BLaER1 (cell line): ENCODE results near the gene AKAP10.

Experiments
- H3K27ac ChIP-seq: shearing (Covaris generic); formaldehyde crosslinking; 2 replicates; pipeline ENCODE4 v1.8.1; 2022
- H3K27me3 ChIP-seq: shearing (Covaris generic); formaldehyde crosslinking; 2 replicates; pipeline ENCODE4 v1.8.1; 2022
- H3K36me3 ChIP-seq: shearing (Covaris generic); formaldehyde crosslinking; 2 replicates; pipeline ENCODE4 v1.8.1; 2022
- H3K4me1 ChIP-seq: shearing (Covaris generic); formaldehyde crosslinking; 2 replicates; pipeline ENCODE4 v1.8.1; 2022
- H3K4me2 ChIP-seq: shearing (Covaris generic); formaldehyde crosslinking; 2 replicates; pipeline ENCODE4 v1.8.1; 2022
- H3K4me3 ChIP-seq: shearing (Covaris generic); formaldehyde crosslinking; 2 replicates; pipeline ENCODE4 v1.8.1; 2022
- H3K9ac ChIP-seq: shearing (Covaris generic); formaldehyde crosslinking; 2 replicates; pipeline ENCODE4 v1.8.1; 2022
- H3K9me3 ChIP-seq: shearing (Covaris generic); formaldehyde crosslinking; 2 replicates; pipeline ENCODE4 v1.8.1; 2022
- H4K20me1 ChIP-seq: shearing (Covaris generic); formaldehyde crosslinking; 2 replicates; pipeline ENCODE4 v1.8.1; 2022
- Cebpa-rat ChIP-seq: shearing (Covaris generic); IDR thresholded peaks from 2 replicates; pipeline ENCODE4 v1.8.1; 2022

Gene AKAP10

GRCh38 chr17:19935169-19935568 is 42.5 kb downstream of the AKAP10 start:
- no peaks in the 10 kb centered on the region for H3K4me1 ChIP-seq
- peaks cover 44% of the 10 kb centered on the region for H4K20me1 ChIP-seq
- H3K36me3 ChIP-seq, result peaks cover 91% of the 10 kb centered on the region
- H3K9me3 ChIP-seq, result no peaks in the 10 kb centered on the region
- H3K4me3 ChIP-seq, result no peak overlapping the region
- H3K9ac ChIP-seq, result no peak overlapping the region
- H3K27me3 ChIP-seq, result no peaks in the 10 kb centered on the region
- no peak for TF ChIP-seq Cebpa-rat
- H3K27ac ChIP-seq, result no peak overlapping the region
- no peak overlapping the region for H3K4me2 ChIP-seq

- no peak overlapping the region for H3K27ac ChIP-seq
- no peak overlapping the region for H3K4me2 ChIP-seq
- H3K27me3 ChIP-seq, result no peaks in the 10 kb centered on the region
- H3K4me3 ChIP-seq, result no peak overlapping the region
- H3K9ac ChIP-seq, result no peak overlapping the region
- H3K36me3 ChIP-seq, result peaks cover 93% of the 10 kb centered on the region
- H4K20me1 ChIP-seq, result peaks cover 38% of the 10 kb centered on the region
- H3K4me1 ChIP-seq, result no peaks in the 10 kb centered on the region
- H3K9me3 ChIP-seq, result no peaks in the 10 kb centered on the region
- TF ChIP-seq Cebpa-rat, result no peak
Observed at GRCh38 chr17:19933628-19934027, 44.0 kb downstream of the AKAP10 start.

DNA sequence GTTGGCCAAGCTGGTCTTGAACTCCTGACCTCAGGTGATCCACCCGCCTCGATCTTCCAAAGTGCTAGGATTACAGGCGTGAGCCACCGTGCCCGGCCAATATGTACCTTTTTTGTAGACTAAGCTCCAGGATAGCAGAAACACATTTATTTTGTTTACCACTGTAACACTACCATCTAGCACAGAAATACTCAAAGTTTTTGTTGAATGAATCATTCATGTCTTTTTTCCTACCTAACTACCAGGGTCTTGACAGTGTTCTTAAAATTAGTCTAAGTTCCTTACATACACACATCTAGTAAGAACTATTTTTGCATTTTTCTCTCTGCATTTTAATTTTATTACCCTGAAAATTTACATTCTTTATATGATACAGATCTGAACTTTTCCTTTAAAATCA is 44.4 kb downstream of the AKAP10 start:
- H3K4me2 ChIP-seq, result no peak overlapping the region
- TF ChIP-seq Cebpa-rat, result no peak
- H3K9ac ChIP-seq, result no peak overlapping the region
- H3K4me3 ChIP-seq, result no peak overlapping the region
- H3K9me3 ChIP-seq, result no peaks in the 10 kb centered on the region
- H3K4me1 ChIP-seq, result no peaks in the 10 kb centered on the region
- no peaks in the 10 kb centered on the region for H3K27me3 ChIP-seq
- H3K27ac ChIP-seq, result no peak overlapping the region
- H3K36me3 ChIP-seq, result peaks cover 93% of the 10 kb centered on the region
- peaks cover 37% of the 10 kb centered on the region for H4K20me1 ChIP-seq

- no peak overlapping the region for H3K4me3 ChIP-seq
- peaks cover 18% of the 10 kb centered on the region for H4K20me1 ChIP-seq
- peaks cover 85% of the 10 kb centered on the region for H3K36me3 ChIP-seq
- H3K27me3 ChIP-seq, result no peaks in the 10 kb centered on the region
- H3K27ac ChIP-seq, result no peak overlapping the region
- H3K4me2 ChIP-seq, result no peak overlapping the region
- no peak for TF ChIP-seq Cebpa-rat
- no peaks in the 10 kb centered on the region for H3K9me3 ChIP-seq
- H3K4me1 ChIP-seq, result no peaks in the 10 kb centered on the region
- no peak overlapping the region for H3K9ac ChIP-seq
Observed at GRCh38 chr17:19928299-19928698, 49.3 kb downstream of the AKAP10 start.

DNA sequence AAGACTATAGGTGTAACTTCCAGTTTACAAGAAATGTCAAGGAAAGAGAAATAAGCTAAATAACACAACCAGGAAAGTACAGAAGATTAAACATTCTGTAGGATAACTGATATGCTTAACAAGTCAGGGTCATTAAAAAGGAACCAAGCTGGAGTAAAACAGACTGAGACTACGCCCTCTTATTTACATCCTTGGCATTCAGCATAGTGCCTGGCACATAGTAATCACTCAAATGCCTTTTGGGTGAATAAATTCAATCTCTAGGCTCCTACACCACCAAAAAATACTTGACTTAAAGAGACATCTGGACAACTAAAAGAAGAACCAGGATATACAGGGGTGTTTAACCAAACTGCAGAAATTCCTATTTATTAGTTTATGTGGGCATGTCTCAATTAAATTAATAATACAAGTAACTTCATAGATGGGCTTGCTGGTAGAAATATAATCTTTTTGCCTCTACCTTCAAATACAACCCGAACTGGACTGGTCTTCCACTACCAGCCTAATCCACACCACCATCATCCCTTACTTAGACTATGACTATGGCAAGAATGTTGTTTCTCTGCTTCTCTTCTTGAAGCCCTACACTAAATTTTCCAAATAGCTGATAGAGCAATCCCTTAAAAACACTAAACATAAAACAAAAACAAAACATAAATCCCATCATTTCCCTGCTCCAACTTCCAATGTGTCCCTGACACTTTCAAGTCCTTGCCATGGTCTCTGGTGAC is 62.2 kb downstream of the AKAP10 start:
- no peak overlapping the region for H3K27ac ChIP-seq
- no peak overlapping the region for H3K4me3 ChIP-seq
- no peaks in the 10 kb centered on the region for H3K27me3 ChIP-seq
- no peak overlapping the region for H3K9ac ChIP-seq
- no peaks in the 10 kb centered on the region for H3K9me3 ChIP-seq
- peaks cover 99% of the 10 kb centered on the region for H3K36me3 ChIP-seq
- no peaks in the 10 kb centered on the region for H4K20me1 ChIP-seq
- no peak for TF ChIP-seq Cebpa-rat
- no peak overlapping the region for H3K4me2 ChIP-seq
- H3K4me1 ChIP-seq, result no peaks in the 10 kb centered on the region

DNA sequence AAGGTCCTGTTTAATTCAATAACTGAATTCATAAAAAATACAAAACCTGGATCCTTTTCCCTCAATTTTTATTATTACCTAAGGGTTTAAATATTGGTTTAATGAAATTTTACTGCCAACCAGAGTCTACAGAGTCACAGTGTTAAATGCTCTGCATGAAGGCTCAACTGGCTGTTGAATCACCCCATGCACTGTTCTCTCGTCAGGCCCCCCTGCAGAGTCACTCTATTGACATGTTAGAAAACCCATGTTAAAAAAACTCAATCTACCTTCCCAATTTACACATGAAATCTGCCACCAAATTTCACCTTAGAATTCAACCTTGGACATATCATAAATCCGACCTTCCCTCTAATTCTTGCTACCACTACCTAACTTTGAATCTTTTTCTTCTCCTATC is 66.6 kb downstream of the AKAP10 start:
- Histone ChIP-seq H3K36me3 (peaks cover 100% of the 10 kb centered on the region), H3K4me2 (no peak overlapping the region)

GRCh38 chr17:19909139-19909538 is 68.5 kb downstream of the AKAP10 start:
- no peaks in the 10 kb centered on the region for H3K27me3 ChIP-seq

More for the DNA sequence above, 66.6 kb downstream of the AKAP10 start:
- H4K20me1 ChIP-seq, result no peaks in the 10 kb centered on the region
- H3K27me3 ChIP-seq, result no peaks in the 10 kb centered on the region
- no peak for TF ChIP-seq Cebpa-rat
- no peak overlapping the region for H3K9ac ChIP-seq
- no peak overlapping the region for H3K27ac ChIP-seq
- H3K9me3 ChIP-seq, result no peaks in the 10 kb centered on the region
- no peaks in the 10 kb centered on the region for H3K4me1 ChIP-seq
- H3K4me3 ChIP-seq, result no peak overlapping the region

DNA sequence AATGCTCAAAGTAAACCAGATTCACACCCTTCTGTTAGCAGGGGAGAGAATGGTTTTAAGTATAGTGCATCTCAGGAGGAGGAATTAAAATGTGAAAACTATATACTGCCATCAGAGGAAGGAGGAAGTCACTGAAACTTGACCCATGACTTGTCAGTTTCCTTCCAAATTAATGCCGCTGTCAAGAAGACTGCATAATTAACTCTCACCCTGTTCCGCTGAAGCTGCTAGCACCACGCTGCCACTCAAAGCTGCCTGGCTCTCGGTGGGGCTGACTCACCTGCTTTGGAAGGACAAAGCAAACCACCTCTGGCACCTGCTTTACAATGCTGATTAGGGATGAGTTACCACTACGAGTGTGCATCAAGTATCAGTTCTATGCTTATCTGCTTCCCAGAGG is 72.1 kb downstream of the AKAP10 start:
- Histone ChIP-seq H4K20me1 (no peaks in the 10 kb centered on the region; the same call in 1 of the 2 replicates), H3K9ac (no peak overlapping the region), H3K9me3 (no peaks in the 10 kb centered on the region), H3K4me2 (no peak overlapping the region), H3K36me3 (peaks cover 99% of the 10 kb centered on the region), H3K27me3 (no peaks in the 10 kb centered on the region), H3K4me3 (no peak overlapping the region), H3K27ac (no peak overlapping the region), H3K4me1 (no peaks in the 10 kb centered on the region)
- TF ChIP-seq Cebpa-rat, result no peak

More at GRCh38 chr17:19909139-19909538, 68.5 kb downstream of the AKAP10 start:
- H4K20me1 ChIP-seq, result no peaks in the 10 kb centered on the region; the same call in 1 of the 2 replicates
- no peak overlapping the region for H3K4me3 ChIP-seq
- H3K27ac ChIP-seq, result no peak overlapping the region
- H3K9me3 ChIP-seq, result no peaks in the 10 kb centered on the region
- no peak overlapping the region for H3K9ac ChIP-seq
- TF ChIP-seq Cebpa-rat, result no peak
- peaks cover 99% of the 10 kb centered on the region for H3K36me3 ChIP-seq
- no peak overlapping the region for H3K4me2 ChIP-seq
- H3K4me1 ChIP-seq, result no peaks in the 10 kb centered on the region

GRCh38 chr17:19904924-19905323 is 72.7 kb downstream of the AKAP10 start:
- H4K20me1 ChIP-seq, result no peaks in the 10 kb centered on the region; the same call in 1 of the 2 replicates
- no peak for TF ChIP-seq Cebpa-rat
- no peak overlapping the region for H3K27ac ChIP-seq
- no peaks in the 10 kb centered on the region for H3K27me3 ChIP-seq
- H3K36me3 ChIP-seq, result peaks cover 99% of the 10 kb centered on the region
- H3K9ac ChIP-seq, result no peak overlapping the region
- no peaks in the 10 kb centered on the region for H3K9me3 ChIP-seq
- H3K4me3 ChIP-seq, result no peak overlapping the region
- H3K4me2 ChIP-seq, result no peak overlapping the region
- no peaks in the 10 kb centered on the region for H3K4me1 ChIP-seq

DNA sequence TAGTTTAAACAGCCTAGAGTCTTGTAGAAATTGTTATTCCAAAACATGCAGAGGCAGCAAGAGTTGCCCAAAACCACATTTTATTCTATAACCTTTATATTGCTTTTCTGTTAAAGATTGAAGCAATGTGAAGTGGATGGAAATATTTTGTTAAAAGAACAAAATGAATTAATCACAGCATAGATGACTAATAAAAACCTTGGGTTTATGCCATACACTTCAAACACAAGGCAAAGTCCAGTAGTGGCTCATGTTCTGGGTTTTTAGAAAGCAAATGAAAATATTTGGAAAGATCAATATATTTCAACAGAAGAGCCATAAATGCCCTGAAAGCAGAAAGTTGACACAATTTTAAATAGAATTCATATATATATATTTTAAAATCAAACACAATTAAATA is 73.2 kb downstream of the AKAP10 start:
- H3K9me3 ChIP-seq, result no peaks in the 10 kb centered on the region
- H3K4me1 ChIP-seq, result no peaks in the 10 kb centered on the region
- no peak overlapping the region for H3K4me2 ChIP-seq
- no peaks in the 10 kb centered on the region; the same call in 1 of the 2 replicates for H4K20me1 ChIP-seq
- TF ChIP-seq Cebpa-rat, result no peak
- H3K27me3 ChIP-seq, result no peaks in the 10 kb centered on the region
- no peak overlapping the region for H3K27ac ChIP-seq
- H3K36me3 ChIP-seq, result peaks cover 97% of the 10 kb centered on the region
- no peak overlapping the region for H3K4me3 ChIP-seq
- H3K9ac ChIP-seq, result no peak overlapping the region
